Chondrocyte (in vitro differentiated cells): ENCODE data around the gene PLEKHM2. TPM values are rescaled to one million over a fixed set of nuclear protein-coding genes. Genes with fewer than 3 reads are reported as not detected.

Experiments
- DNase-seq: peaks from one replicate; pipeline ENCODE4 v3.0.0; 2021; ENCODE audit warnings: mixed read lengths, low spot score
- H3K27ac Mint-ChIP-seq: one replicate; pipeline ENCODE4 v1.8.0; 2021; ENCODE audit warnings: mild to moderate bottlenecking, moderate library complexity, mixed read lengths; ENCODE audit not compliant: unreplicated experiment
- H3K27me3 Mint-ChIP-seq: 2 replicates; pipeline ENCODE4 v1.8.0; 2021; ENCODE audit warnings: low read depth, mixed read lengths
- H3K36me3 Mint-ChIP-seq: 2 replicates; pipeline ENCODE4 v1.8.0; 2021; ENCODE audit warnings: low read depth, mixed read lengths
- H3K4me1 Mint-ChIP-seq: 2 replicates; pipeline ENCODE4 v1.8.0; 2021; ENCODE audit warnings: low read depth, mild to moderate bottlenecking, mixed read lengths
- H3K4me3 Mint-ChIP-seq: one replicate; pipeline ENCODE4 v1.8.0; 2021; ENCODE audit warnings: mild to moderate bottlenecking, moderate library complexity, mixed read lengths; ENCODE audit not compliant: unreplicated experiment
- H3K9me3 Mint-ChIP-seq: 2 replicates; pipeline ENCODE4 v1.8.0; 2021; ENCODE audit warnings: low read depth, mixed read lengths
- CTCF ChIP-seq: fragments of 200-600 bp; sonication (generic); IDR thresholded peaks from 2 replicates; pipeline ENCODE4 v1.5.0; 2021; ENCODE audit warnings: antibody characterized with exemption, mild to moderate bottlenecking, moderate library complexity
- total RNA-seq: library from RNA; stranded (reverse); gene quantifications from 3 replicates; pipeline ENCODE4 v1.2.1, GENCODE V29; 2021

The PLEKHM2 gene
- total RNA-seq, 1 donor from 2014 or later = 68.3 TPM

DNA sequence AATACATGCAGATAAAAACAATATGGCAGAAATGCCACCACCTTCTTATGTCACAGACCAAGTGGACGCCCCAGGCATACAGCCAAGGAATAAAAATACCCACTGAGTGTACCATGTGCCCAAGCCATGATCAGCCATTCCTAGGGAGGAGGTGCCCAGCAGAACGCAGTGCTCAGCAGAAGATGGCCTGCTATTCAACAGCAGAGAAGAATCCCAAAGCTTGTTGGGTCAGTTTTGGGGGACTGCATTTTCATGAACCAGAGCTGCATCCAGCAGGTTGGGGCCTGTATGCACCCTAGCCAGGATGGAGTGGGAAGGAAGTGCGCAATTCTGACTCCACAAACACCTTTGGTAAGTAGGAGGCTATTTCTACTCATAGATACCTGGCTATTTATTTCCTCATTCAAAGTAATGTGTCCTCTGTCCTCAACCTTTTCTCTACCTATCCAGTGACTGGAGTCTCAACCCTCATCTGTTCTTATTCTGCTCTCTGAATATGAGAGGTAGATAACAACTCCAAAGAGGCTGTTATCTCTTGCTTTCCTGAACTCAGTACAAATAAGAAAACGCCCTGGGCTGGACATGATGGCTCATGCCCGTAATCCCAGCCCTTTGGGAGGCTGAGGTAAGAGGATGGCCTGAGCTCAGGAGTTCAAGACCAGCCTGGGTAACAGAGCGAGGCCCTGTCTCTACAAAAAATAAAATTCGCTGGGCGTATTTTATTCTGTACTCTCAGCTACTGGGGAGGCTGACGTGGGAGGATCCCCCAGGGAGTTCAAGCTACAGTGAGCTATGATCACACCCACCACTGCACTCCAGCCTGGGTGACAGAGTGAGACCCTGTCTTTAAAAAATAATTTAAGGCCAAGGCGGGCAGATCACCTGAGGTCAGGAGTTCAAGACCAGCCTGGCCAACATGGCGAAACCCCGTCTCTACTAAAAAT is 2.5 kb upstream of the PLEKHM2 start:
- Mint-ChIP-seq H3K27me3 (no peaks in the 10 kb centered on the region), H3K36me3 (no peaks in the 10 kb centered on the region), H3K27ac (no peak overlapping the region)

DNA sequence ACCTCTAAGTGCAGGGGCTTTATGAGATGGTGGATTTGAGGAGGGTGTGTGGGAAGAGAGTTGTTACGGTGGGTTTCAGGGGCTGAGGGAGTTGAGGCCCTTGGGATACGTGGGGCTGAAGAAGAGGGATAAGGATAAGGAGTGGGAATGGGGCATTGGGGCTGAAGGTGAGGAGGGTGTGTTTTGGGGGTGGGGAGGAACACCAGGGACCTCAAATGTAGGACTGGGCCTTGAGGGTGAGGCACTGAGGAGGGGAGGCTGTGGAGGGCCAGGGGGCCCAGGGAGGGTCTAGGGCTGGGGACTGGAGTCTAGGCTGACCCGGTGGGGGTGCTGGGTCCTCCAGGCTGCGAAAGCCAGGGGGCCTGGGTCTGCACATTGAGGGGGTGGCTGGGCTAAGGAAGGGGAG is 1.2 kb upstream of the PLEKHM2 start:
- peak overlapping the region; percentile 87 for H3K27ac Mint-ChIP-seq
- peaks cover 46% of the 10 kb centered on the region for H3K4me1 Mint-ChIP-seq
- TF ChIP-seq CTCF = no peak
- H3K4me3 Mint-ChIP-seq = peak overlapping the region; percentile 72
- no peaks in the 10 kb centered on the region for H3K36me3 Mint-ChIP-seq
- H3K9me3 Mint-ChIP-seq = no peaks in the 10 kb centered on the region
- no peaks in the 10 kb centered on the region for H3K27me3 Mint-ChIP-seq
- DNase-seq = no peak

More for the DNA sequence above, 2.5 kb upstream of the PLEKHM2 start:
- TF ChIP-seq CTCF = no peak
- no peak for DNase-seq
- Mint-ChIP-seq H3K4me3 (no peak overlapping the region), H3K9me3 (no peaks in the 10 kb centered on the region), H3K4me1 (peaks cover 38% of the 10 kb centered on the region)

- Mint-ChIP-seq H3K27ac (peak overlapping the region; percentile 87), H3K9me3 (no peaks in the 10 kb centered on the region), H3K4me1 (peaks cover 44% of the 10 kb centered on the region), H3K36me3 (no peaks in the 10 kb centered on the region), H3K27me3 (no peaks in the 10 kb centered on the region), H3K4me3 (peak overlapping the region; percentile 72)
- no peak for TF ChIP-seq CTCF
- no peak for DNase-seq
Observed at GRCh38 chr1:15683345-15684039, 628 bp upstream of the PLEKHM2 start.

DNA sequence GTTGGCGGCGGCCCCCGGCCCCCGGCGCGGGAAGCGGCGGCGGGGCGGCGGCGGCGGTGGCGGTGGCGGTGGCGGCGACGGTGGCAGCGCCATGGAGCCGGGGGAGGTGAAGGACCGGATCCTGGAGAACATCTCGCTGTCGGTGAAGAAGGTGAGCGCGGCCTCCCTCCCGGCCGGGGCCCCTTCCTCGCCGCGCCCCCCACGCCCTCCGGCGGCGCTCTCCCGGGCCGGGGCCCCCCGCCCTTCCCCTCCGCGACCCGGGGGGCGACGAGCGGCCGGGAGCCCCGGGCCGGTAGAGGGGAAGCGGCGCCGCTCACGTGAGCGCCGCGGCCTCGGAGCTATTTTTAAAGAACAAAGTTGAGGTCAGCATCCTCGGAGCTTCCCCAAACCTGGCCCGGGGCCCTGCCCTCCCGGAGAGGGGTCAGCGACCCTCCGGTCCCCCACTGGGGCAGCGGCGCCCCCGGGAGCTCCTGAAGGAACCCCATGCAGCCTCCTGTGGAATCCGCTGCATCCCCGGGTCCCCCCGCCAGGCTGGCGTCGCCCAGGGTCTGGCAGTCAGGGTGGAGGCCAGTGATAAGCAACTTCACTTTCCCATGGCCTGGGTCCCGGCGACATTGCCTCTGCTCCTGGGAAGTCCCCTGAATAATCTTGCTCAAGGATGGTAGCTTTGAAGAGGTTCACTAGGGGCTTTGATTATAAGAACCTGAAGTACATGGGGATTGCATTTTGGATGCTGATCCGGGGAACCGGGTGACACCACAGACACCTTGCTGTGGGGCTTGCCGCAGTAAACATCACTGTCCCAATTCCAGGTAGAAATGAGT is 560 bp downstream of the PLEKHM2 start:
- no peak for DNase-seq
- TF ChIP-seq CTCF = peak; percentile 34
- Mint-ChIP-seq H3K36me3 (no peaks in the 10 kb centered on the region), H3K27me3 (no peaks in the 10 kb centered on the region), H3K9me3 (no peaks in the 10 kb centered on the region), H3K4me1 (peaks cover 41% of the 10 kb centered on the region), H3K27ac (peak overlapping the region; percentile 93), H3K4me3 (peak overlapping the region; percentile 81)

DNA sequence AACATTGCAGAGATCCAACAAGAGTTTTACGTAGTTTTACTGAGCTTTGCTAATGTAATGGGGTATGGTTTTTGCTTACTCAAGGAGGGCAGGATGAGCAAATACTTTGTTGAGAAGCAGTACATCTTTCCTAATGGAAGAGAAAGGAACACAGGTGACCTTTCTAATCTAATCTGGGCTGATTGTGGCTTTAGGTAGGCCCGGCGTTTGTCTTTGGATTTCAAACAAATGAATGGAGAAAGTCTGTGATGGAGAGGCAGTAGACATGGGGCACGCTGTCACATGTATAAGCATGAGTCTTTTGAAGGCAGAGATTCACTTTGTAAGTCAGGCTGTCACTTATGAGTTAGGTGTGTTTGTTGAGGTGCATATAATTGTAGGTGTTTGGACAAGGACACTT is 1.7 kb downstream of the PLEKHM2 start:
- Mint-ChIP-seq H3K9me3 (no peaks in the 10 kb centered on the region), H3K27me3 (no peaks in the 10 kb centered on the region), H3K27ac (peak overlapping the region; percentile 93), H3K4me1 (peaks cover 35% of the 10 kb centered on the region), H3K4me3 (peak overlapping the region; percentile 81), H3K36me3 (no peaks in the 10 kb centered on the region)
- DNase-seq = no peak
- TF ChIP-seq CTCF = no peak
